Esophagus muscularis mucosa (tissue), 4 donors: ENCODE results near the gene TIE1.

Experiments used
- CTCF ChIP-seq, 3 experiments: fragments of 200-600 bp in 2 of 3; fragments of 450-650 bp in 1 of 3; sonication (generic) in 2 of 3; IDR thresholded peaks; one replicate each; pipeline ENCODE4 v1.5.1; 2017 to 2019; ENCODE audit warnings: antibody characterized with exemption in 3 of 3, mild to moderate bottlenecking in 2 of 3, moderate library complexity in 1 of 3
- EP300 ChIP-seq: sonication (generic); formaldehyde crosslinking; IDR thresholded peaks from one replicate; pipeline ENCODE4 v1.6.1; 2017; ENCODE audit warnings: antibody characterized with exemption
- POLR2A ChIP-seq: fragments of 450-650 bp; IDR thresholded peaks from one replicate; pipeline ENCODE4 v1.6.1; 2017; ENCODE audit warnings: antibody characterized with exemption, moderate library complexity, mild to moderate bottlenecking, low read depth

GRCh38 chr1:43367026-43367903, 66.5 kb downstream of the TIE1 start:
- TF ChIP-seq POLR2A (peak; percentile 34), CTCF (IDR thresholded peaks at IDR 0.05) (no peak), EP300 (no peak)
